ENCODE data around the gene CRABP1. TPM values are rescaled to one million over a fixed set of nuclear protein-coding genes. Genes with fewer than 3 reads are reported as not detected.

The CRABP1 gene
- total RNA-seq, 1 experiment from 2014 or later: 0.47 TPM

DNA sequence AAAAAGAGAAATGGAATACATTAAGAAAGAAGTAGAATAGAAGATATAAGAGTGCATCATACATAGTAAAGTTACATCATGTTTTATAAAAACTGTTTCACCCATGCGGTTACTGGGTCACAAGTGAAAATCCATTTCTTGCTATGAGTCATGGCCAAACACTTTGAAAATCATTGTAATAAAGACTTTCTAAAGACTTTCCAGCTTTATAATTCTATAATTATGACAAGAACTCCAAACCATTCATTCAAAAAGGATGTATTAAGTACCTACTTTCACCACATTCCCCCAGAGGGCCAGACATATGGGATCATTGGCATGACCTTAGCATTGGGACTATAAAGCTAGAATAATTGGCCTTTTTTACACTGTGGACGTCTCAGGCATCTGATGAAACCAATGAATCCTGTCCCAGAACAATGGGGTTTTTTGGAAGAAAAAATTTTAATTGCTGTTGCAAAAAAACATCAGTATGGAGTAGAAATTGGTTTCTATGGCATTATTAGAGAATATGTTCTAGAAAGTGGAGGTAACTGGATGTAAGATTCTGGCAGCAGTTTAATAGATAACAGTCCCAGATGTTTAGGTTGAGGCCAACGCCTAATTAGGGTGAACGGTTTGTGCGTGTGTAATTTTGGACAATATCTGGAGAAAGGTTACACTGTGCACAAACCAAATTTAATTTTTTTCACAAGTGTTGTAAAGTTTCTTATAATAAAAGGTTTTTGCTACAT lies 37.4 kb upstream of the CRABP1 start (continued):
- TF ChIP-seq, protein P1, sequence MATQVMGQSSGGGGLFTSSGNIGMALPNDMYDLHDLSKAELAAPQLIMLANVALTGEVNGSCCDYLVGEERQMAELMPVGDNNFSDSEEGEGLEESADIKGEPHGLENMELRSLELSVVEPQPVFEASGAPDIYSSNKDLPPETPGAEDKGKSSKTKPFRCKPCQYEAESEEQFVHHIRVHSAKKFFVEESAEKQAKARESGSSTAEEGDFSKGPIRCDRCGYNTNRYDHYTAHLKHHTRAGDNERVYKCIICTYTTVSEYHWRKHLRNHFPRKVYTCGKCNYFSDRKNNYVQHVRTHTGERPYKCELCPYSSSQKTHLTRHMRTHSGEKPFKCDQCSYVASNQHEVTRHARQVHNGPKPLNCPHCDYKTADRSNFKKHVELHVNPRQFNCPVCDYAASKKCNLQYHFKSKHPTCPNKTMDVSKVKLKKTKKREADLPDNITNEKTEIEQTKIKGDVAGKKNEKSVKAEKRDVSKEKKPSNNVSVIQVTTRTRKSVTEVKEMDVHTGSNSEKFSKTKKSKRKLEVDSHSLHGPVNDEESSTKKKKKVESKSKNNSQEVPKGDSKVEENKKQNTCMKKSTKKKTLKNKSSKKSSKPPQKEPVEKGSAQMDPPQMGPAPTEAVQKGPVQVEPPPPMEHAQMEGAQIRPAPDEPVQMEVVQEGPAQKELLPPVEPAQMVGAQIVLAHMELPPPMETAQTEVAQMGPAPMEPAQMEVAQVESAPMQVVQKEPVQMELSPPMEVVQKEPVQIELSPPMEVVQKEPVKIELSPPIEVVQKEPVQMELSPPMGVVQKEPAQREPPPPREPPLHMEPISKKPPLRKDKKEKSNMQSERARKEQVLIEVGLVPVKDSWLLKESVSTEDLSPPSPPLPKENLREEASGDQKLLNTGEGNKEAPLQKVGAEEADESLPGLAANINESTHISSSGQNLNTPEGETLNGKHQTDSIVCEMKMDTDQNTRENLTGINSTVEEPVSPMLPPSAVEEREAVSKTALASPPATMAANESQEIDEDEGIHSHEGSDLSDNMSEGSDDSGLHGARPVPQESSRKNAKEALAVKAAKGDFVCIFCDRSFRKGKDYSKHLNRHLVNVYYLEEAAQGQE (IDR thresholded peaks at IDR 0.05; ENCODE audit: low read depth): no peak
- no peak for TF ChIP-seq ZFX (IDR thresholded peaks at IDR 0.05)
- TF ChIP-seq SIN3A (IDR thresholded peaks at IDR 0.05; ENCODE audit: low read depth): no peak
- TF ChIP-seq POLR2A (IDR thresholded peaks at IDR 0.05; ENCODE audit: borderline replicate concordance, extremely low read depth, insufficient read depth, insufficient read length): no peak
- no peak for TF ChIP-seq ELF1 (IDR thresholded peaks at IDR 0.05; ENCODE audit: borderline replicate concordance, low read depth)
- TF ChIP-seq JUND (IDR thresholded peaks at IDR 0.05): no peak
- no peak for TF ChIP-seq YY1 (IDR thresholded peaks at IDR 0.05; ENCODE audit: extremely low read depth, insufficient replicate concordance, low read depth, low read length)
- TF ChIP-seq, protein P2, sequence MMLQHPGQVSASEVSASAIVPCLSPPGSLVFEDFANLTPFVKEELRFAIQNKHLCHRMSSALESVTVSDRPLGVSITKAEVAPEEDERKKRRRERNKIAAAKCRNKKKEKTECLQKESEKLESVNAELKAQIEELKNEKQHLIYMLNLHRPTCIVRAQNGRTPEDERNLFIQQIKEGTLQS (IDR thresholded peaks at IDR 0.05): no peak
- TF ChIP-seq SP1 (IDR thresholded peaks at IDR 0.05; ENCODE audit: low read depth): no peak

DNA sequence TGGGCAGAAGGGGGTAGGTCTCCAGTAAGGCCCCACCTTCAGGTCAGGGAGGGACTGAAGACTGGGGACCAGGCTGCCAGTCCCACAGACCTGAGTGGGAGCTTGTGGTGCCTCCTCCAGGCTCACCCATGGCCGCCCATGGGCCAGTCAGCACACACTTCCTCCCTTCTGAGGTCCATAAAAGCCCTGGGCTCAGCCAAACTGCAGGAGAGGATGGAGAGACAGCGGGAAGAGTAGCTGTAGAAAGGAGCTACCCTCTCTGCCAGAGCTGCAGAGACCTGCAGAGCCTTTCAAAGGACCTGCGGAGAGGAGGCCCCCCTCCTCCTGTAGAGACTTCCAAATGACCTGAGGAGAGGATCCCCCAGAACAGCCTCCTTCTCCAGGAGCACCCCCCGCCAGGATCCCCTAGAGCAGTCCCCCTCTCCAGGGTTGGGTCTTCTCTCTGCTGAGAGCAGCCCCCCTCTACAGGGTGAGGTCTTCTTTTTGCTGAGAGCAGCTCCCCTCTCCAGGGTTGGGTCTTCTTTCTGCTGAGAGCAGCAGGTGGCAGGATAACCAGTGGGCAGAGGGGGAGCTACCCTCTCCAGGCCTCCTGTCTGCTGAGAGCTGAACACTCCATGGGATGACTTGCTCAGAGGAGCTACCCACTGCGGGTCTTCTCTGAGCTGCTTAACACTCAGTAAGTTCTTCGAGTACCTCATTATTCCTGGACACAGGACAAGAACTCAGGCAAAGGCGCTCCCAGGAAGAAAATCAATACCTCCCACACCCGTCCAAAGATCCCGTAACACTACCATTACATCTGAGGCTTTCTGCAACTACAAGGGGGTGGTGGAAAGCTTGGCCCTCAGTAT lies 35.7 kb upstream of the CRABP1 start:
- H3K4me3 ChIP-seq (replicated peaks in 1 of 2; ENCODE audit: low read depth in 1 of 2, low read length in 2 of 2): no peak overlapping the region; a peak in 1 of 4 replicates
- H2AFZ ChIP-seq (ENCODE audit: low read depth, low read length, poor library complexity, severe bottlenecking): no peak overlapping the region
- ChIA-PET CTCF (no interaction called here), POLR2A (no interaction called here), RAD21 (ENCODE audit: low non-redundant PET in 1 of 2, low total read pairs in 2 of 2, uncharacterized antibody in 2 of 2, unreplicated experiment in 2 of 2) (no interaction called here)
- peaks cover 10 to 31% of the 10 kb centered on the region in 2 experiments for H3K4me1 ChIP-seq (ENCODE audit: control insufficient read depth in 1 of 2, insufficient read depth in 2 of 2, low read length in 2 of 2)
- H3K4me2 ChIP-seq (ENCODE audit: low read length): peak overlapping the region; percentile 67
- no peak overlapping the region; the same call in 1 of the 2 replicates for H3K27ac ChIP-seq (ENCODE audit: low read depth, low read length)
- no peaks in the 10 kb centered on the region for H3K79me2 ChIP-seq (ENCODE audit: insufficient read depth, low read length)
- no peaks in the 10 kb centered on the region for H3K9me2 ChIP-seq (ENCODE audit: insufficient read depth)
- intact Hi-C loops (cut with micrococcal nuclease): loop anchor here (5.0 kb wide), 1 partner anchor 403 kb away; no protein-coding TSS in a partner anchor
- no peak for DNase-seq (ENCODE audit: low read depth, low spot score)
- H3K36me3 ChIP-seq (ENCODE audit: control insufficient read depth in 1 of 2, insufficient read depth in 2 of 2, low read length in 2 of 2): no peaks in the 10 kb centered on the region
- no peaks in the 10 kb centered on the region for H4K20me1 ChIP-seq (ENCODE audit: insufficient read depth)
- H3K9ac ChIP-seq (ENCODE audit: low read length): no peak overlapping the region
- H3K27me3 ChIP-seq (ENCODE audit: insufficient read depth, low read length): no peaks in the 10 kb centered on the region
- no peaks in the 10 kb centered on the region for H3K9me3 ChIP-seq (ENCODE audit: control insufficient read depth in 1 of 2, insufficient read depth in 1 of 2, low read depth in 1 of 2, low read length in 2 of 2)
- BruUV-seq (replicated peaks): no TSS peak
- no peak for ATAC-seq
- TF ChIP-seq TCF7L2 (IDR thresholded peaks at IDR 0.05; ENCODE audit: borderline replicate concordance, extremely low read depth, insufficient read depth, insufficient read length) (no peak), CBX3 (IDR thresholded peaks at IDR 0.05; ENCODE audit: low read depth) (no peak), EZH2 (IDR thresholded peaks at IDR 0.05) (no peak), JUND (IDR thresholded peaks at IDR 0.05) (no peak), POLR2A (IDR thresholded peaks at IDR 0.05; ENCODE audit: borderline replicate concordance, extremely low read depth, insufficient read depth, insufficient read length) (no peak), POLR2AphosphoS5 (IDR thresholded peaks at IDR 0.05; ENCODE audit: low read depth, low read length) (no peak)
- TF ChIP-seq, protein P1 (IDR thresholded peaks at IDR 0.05; ENCODE audit: low read depth): no peak
- TF ChIP-seq, protein P3, sequence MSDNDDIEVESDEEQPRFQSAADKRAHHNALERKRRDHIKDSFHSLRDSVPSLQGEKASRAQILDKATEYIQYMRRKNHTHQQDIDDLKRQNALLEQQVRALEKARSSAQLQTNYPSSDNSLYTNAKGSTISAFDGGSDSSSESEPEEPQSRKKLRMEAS (IDR thresholded peaks at IDR 0.05): no peak

Measured in HCT116 (cell line).